Glutamatergic neuron (in vitro differentiated cells): ENCODE measurements around the gene MIEN1. TPM values are rescaled to one million over a fixed set of nuclear protein-coding genes. Genes with fewer than 3 reads are reported as not detected.

Experiments used
- DNase-seq: peaks from one replicate; pipeline ENCODE4 v3.0.0; 2022
- H3K27ac Mint-ChIP-seq: one replicate; pipeline ENCODE4 v1.8.0; 2020; ENCODE audit warnings: mild to moderate bottlenecking, mixed read lengths, inconsistent platforms; ENCODE audit not compliant: unreplicated experiment
- H3K27me3 Mint-ChIP-seq: one replicate; pipeline ENCODE4 v1.8.0; 2020; ENCODE audit warnings: mild to moderate bottlenecking, moderate library complexity, mixed read lengths, inconsistent platforms; ENCODE audit not compliant: unreplicated experiment
- H3K36me3 Mint-ChIP-seq: one replicate; pipeline ENCODE4 v1.8.0; 2020; ENCODE audit warnings: mild to moderate bottlenecking, mixed read lengths, inconsistent platforms; ENCODE audit not compliant: unreplicated experiment
- H3K4me1 Mint-ChIP-seq: one replicate; pipeline ENCODE4 v1.8.0; 2020; ENCODE audit warnings: mild to moderate bottlenecking, low read depth, mixed read lengths, inconsistent platforms; ENCODE audit not compliant: unreplicated experiment
- H3K4me3 Mint-ChIP-seq: one replicate; pipeline ENCODE4 v1.8.0; 2020; ENCODE audit warnings: mild to moderate bottlenecking, mixed read lengths, inconsistent platforms; ENCODE audit not compliant: unreplicated experiment
- H3K9me3 Mint-ChIP-seq: one replicate; pipeline ENCODE4 v1.8.0; 2020; ENCODE audit warnings: mild to moderate bottlenecking, moderate library complexity, mixed read lengths, inconsistent platforms; ENCODE audit not compliant: unreplicated experiment
- CTCF ChIP-seq: fragments of 200-600 bp; sonication (generic); IDR thresholded peaks from one replicate; pipeline ENCODE4 v1.5.0; 2021; ENCODE audit not compliant: partially characterized antibody, unreplicated experiment
- microRNA-seq: library from miRNA; unstranded; fragments of <30 nt; microRNA quantifications from one replicate; pipeline ENCODE4, GENCODE V29; 2020; ENCODE audit not compliant: unreplicated experiment
- total RNA-seq: library from RNA; stranded (reverse); fragmentation: NEBNext Ultra II Directional; extraction: Animal tissue kit (Norgen Biotek cat#: 25700); gene quantifications from one replicate; pipeline ENCODE4 v1.2.1, GENCODE V29; 2021; ENCODE audit not compliant: unreplicated experiment

MIEN1 gene
- total RNA-seq, 1 donor from 2014 or later: 52.2 TPM

GRCh38 chr17:39679521-39680192 is 50.7 kb downstream of the MIEN1 start:
- H3K27ac Mint-ChIP-seq: no peak overlapping the region
- H3K27me3 Mint-ChIP-seq: peaks cover 3% of the 10 kb centered on the region
- H3K4me1 Mint-ChIP-seq: no peaks in the 10 kb centered on the region
- H3K36me3 Mint-ChIP-seq: no peaks in the 10 kb centered on the region
- TF ChIP-seq CTCF: no peak
- H3K9me3 Mint-ChIP-seq: peaks cover 3% of the 10 kb centered on the region
- H3K4me3 Mint-ChIP-seq: no peak overlapping the region
- no peak for DNase-seq

Small RNA genes within 50 kb of the gene (microRNA-seq; reads per million reads assigned to microRNA genes)
- 2.1 reads per million, percentile 13 among the genes with 10 or more reads in this experiment for gene MIR4728

Other genes starting within 250 kb of the MIEN1 start
- gene NEUROD2, start 122.6 kb downstream of the MIEN1 start, total RNA-seq: 6.3 TPM
- gene PPP1R1B, start 103.6 kb downstream of the MIEN1 start, total RNA-seq: not detected
- 48.0 TPM for gene STARD3, start 93.4 kb downstream of the MIEN1 start, total RNA-seq
- 2.3 TPM for gene TCAP, start 65.2 kb downstream of the MIEN1 start, total RNA-seq
- gene PNMT, start 62.1 kb downstream of the MIEN1 start, total RNA-seq: not detected
- gene PGAP3, start 42.5 kb downstream of the MIEN1 start, total RNA-seq: 10.7 TPM
- gene ERBB2, start 30.5 kb downstream of the MIEN1 start, total RNA-seq: 14.5 TPM
- not detected for gene GRB7, start 7.4 kb upstream of the MIEN1 start, total RNA-seq
- gene IKZF3, start 133.8 kb upstream of the MIEN1 start, total RNA-seq: not detected
- not detected for gene ZPBP2, start 137.7 kb upstream of the MIEN1 start, total RNA-seq
- gene GSDMB, start 188.1 kb upstream of the MIEN1 start, total RNA-seq: 28.5 TPM
- gene ORMDL3, start 197.1 kb upstream of the MIEN1 start, total RNA-seq: 70.9 TPM
- gene LRRC3C, start 197.2 kb upstream of the MIEN1 start, total RNA-seq: not detected
- not detected for gene GSDMA, start 232.5 kb upstream of the MIEN1 start, total RNA-seq